GM12878 (cell line): ENCODE results near the gene ZNFX1. TPM values are rescaled to one million over a fixed set of nuclear protein-coding genes. Genes with fewer than 3 reads are reported as not detected.
A peak's percentile ranks its signal among the peaks of the same experiment; 100 is the strongest.

Experiments used
- ATF7 ChIP-seq: fragments of 450-650 bp; IDR thresholded peaks from 2 replicates; pipeline ENCODE4 v1.6.1; 2016; ENCODE audit warnings: low read depth, mild to moderate bottlenecking
- BHLHE40 ChIP-seq, 2 experiments: fragments of 450-650 bp in 1 of 2; IDR thresholded peaks; 2 replicates each; pipeline ENCODE4 v1.6.1; 2011 to 2017; ENCODE audit warnings: low read depth in 2 of 2, borderline replicate concordance in 1 of 2, improper control_type of control experiment in 1 of 2, low read length in 1 of 2, mild to moderate bottlenecking in 1 of 2
- BRCA1 ChIP-seq: IDR thresholded peaks from 2 replicates; pipeline ENCODE4 v1.6.1; 2011; ENCODE audit warnings: low read depth, low read length, improper control_type of control experiment
- CBX3 ChIP-seq: fragments of 200-600 bp; sonication (generic); IDR thresholded peaks from 2 replicates; pipeline ENCODE4 v1.6.1; 2016; ENCODE audit warnings: low read depth, borderline replicate concordance
- CBX5 ChIP-seq: sonication (generic); IDR thresholded peaks from 2 replicates; pipeline ENCODE4 v1.6.1; 2016; ENCODE audit warnings: low read depth, moderate library complexity, mild to moderate bottlenecking, inconsistent platforms
- EED ChIP-seq: sonication (generic); IDR thresholded peaks from 2 replicates; pipeline ENCODE4 v1.6.1; 2016; ENCODE audit warnings: antibody characterized with exemption, low read depth
- polyA plus RNA-seq, 11 experiments: library from polyadenylated mRNA; depleted of rRNA in 4 of 11; unstranded in 6 of 11; stranded (reverse) in 5 of 11; fragments of >200 nt; fragmentation: Nextera tagmentation in 4 of 11; fragmentation: Illumina TruSeq in 1 of 11; extraction: Ambion mirVana in 4 of 11; extraction: Trizol in 1 of 11; gene quantifications; 1 replicate in 1 of 11; 2 replicates in 10 of 11; pipeline versions ENCODE4 v1.2.1 to v1.2.3, GENCODE V29; 2011 to 2016; ENCODE audit warnings: inconsistent platforms in 2 of 11, missing spikeins in 2 of 11, low read depth in 1 of 11
- total RNA-seq, 4 experiments: library from RNA; depleted of rRNA in 3 of 4; stranded (reverse); fragments of >200 nt in 3 of 4; fragmentation: Illumina TruSeq in 1 of 4; extraction: Trizol in 1 of 4; gene quantifications; 2 replicates each; pipeline versions ENCODE4 v1.2.1 to v1.2.3, GENCODE V29; 2013 to 2021
- TF ChIP-seq, protein P1 (sequence below): fragments of 450-650 bp; IDR thresholded peaks from 2 replicates; pipeline ENCODE4 v1.6.1; 2017; ENCODE audit warnings: antibody characterized with exemption, mild to moderate bottlenecking, moderate library complexity
- TF ChIP-seq, protein P2 (sequence below): IDR thresholded peaks from 2 replicates; pipeline ENCODE4 v1.6.1; 2012; ENCODE audit warnings: improper control_type of control experiment, low read depth, low read length; ENCODE audit not compliant: insufficient replicate concordance
- TF ChIP-seq, protein P3 (sequence below): fragments of 450-650 bp; IDR thresholded peaks from 2 replicates; pipeline ENCODE4 v1.6.1; 2016; ENCODE audit warnings: mild to moderate bottlenecking, moderate library complexity, borderline replicate concordance
- TF ChIP-seq, protein P4 (sequence below): fragments of 450-650 bp; conservative IDR thresholded peaks from 2 replicates; pipeline ENCODE4 v1.6.1; 2017; ENCODE audit warnings: mild to moderate bottlenecking, moderate library complexity
- TF ChIP-seq, protein P5 (sequence below), 3 experiments: IDR thresholded peaks in 2 of 3; conservative IDR thresholded peaks in 1 of 3; 2 replicates each; pipeline ENCODE4 v1.5.1; 2011; ENCODE audit warnings: low read depth in 3 of 3, low read length in 3 of 3, mild to moderate bottlenecking in 3 of 3, control low read depth in 2 of 3, moderate library complexity in 2 of 3, inconsistent platforms in 1 of 3, mixed read lengths in 1 of 3; ENCODE audit not compliant: control insufficient read depth in 2 of 3, insufficient read depth in 1 of 3; ENCODE audit errors: extremely low read depth in 1 of 3

ZNFX1 gene
- total and polyA plus RNA-seq, 10 of the 15 experiments (the other 5 are each of a cell fraction or from before 2014, with no cell fraction given) = 7.4 to 31.5 (median 25.6) TPM

DNA sequence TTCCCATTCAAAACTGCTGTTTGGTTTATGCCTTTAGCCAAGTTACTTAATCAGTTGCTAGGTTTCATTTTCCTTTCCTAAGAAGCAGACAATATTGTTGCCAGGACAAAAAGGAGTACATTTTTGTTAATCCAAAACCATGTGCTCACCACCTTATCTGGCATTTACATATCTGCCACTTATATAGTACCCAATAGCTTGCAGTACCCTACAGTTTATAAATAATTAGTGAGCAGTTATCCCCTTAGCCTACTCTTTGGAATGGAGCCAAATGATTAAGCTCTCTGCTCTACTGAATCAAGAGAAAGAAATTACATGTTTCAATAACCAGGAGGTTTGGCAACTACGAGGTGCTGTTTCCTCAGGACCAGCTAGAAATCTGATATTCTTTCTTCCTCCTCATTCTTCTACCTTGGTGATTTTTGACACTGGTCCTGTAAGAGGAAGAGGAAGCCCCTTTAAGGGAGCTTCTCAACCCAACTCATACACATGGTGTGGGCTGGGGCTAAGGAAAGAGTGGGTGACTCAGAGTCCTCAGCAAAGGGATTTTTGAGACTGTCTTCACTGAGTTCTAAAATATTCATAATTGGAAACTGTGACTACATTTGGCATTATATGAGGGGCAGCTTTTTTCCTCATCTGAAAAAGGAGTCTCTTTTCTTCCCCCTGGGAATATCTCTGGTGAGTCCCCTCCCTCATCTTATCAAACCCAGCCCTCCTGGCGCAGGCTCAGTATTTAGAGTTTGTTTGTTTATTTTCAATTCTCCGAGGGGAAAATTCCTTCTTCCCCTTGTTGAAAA is 1.5 kb downstream of the ZNFX1 start (continued):
- TF ChIP-seq, protein P1, sequence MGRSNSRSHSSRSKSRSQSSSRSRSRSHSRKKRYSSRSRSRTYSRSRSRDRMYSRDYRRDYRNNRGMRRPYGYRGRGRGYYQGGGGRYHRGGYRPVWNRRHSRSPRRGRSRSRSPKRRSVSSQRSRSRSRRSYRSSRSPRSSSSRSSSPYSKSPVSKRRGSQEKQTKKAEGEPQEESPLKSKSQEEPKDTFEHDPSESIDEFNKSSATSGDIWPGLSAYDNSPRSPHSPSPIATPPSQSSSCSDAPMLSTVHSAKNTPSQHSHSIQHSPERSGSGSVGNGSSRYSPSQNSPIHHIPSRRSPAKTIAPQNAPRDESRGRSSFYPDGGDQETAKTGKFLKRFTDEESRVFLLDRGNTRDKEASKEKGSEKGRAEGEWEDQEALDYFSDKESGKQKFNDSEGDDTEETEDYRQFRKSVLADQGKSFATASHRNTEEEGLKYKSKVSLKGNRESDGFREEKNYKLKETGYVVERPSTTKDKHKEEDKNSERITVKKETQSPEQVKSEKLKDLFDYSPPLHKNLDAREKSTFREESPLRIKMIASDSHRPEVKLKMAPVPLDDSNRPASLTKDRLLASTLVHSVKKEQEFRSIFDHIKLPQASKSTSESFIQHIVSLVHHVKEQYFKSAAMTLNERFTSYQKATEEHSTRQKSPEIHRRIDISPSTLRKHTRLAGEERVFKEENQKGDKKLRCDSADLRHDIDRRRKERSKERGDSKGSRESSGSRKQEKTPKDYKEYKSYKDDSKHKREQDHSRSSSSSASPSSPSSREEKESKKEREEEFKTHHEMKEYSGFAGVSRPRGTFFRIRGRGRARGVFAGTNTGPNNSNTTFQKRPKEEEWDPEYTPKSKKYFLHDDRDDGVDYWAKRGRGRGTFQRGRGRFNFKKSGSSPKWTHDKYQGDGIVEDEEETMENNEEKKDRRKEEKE = no peak
- TF ChIP-seq BRCA1 (no peak), CBX3 (no peak), ATF7 (no peak), BHLHE40 (IDR thresholded peaks at IDR 0.05; ENCODE audit: borderline replicate concordance in 1 of 2, low read depth in 2 of 2, low read length in 1 of 2) (no peak), CBX5 (no peak), EED (peak; percentile 36; the same call in 1 of the 2 replicates)
- TF ChIP-seq, protein P2, sequence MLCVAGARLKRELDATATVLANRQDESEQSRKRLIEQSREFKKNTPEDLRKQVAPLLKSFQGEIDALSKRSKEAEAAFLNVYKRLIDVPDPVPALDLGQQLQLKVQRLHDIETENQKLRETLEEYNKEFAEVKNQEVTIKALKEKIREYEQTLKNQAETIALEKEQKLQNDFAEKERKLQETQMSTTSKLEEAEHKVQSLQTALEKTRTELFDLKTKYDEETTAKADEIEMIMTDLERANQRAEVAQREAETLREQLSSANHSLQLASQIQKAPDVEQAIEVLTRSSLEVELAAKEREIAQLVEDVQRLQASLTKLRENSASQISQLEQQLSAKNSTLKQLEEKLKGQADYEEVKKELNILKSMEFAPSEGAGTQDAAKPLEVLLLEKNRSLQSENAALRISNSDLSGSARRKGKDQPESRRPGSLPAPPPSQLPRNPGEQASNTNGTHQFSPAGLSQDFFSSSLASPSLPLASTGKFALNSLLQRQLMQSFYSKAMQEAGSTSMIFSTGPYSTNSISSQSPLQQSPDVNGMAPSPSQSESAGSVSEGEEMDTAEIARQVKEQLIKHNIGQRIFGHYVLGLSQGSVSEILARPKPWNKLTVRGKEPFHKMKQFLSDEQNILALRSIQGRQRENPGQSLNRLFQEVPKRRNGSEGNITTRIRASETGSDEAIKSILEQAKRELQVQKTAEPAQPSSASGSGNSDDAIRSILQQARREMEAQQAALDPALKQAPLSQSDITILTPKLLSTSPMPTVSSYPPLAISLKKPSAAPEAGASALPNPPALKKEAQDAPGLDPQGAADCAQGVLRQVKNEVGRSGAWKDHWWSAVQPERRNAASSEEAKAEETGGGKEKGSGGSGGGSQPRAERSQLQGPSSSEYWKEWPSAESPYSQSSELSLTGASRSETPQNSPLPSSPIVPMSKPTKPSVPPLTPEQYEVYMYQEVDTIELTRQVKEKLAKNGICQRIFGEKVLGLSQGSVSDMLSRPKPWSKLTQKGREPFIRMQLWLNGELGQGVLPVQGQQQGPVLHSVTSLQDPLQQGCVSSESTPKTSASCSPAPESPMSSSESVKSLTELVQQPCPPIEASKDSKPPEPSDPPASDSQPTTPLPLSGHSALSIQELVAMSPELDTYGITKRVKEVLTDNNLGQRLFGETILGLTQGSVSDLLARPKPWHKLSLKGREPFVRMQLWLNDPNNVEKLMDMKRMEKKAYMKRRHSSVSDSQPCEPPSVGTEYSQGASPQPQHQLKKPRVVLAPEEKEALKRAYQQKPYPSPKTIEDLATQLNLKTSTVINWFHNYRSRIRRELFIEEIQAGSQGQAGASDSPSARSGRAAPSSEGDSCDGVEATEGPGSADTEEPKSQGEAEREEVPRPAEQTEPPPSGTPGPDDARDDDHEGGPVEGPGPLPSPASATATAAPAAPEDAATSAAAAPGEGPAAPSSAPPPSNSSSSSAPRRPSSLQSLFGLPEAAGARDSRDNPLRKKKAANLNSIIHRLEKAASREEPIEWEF = no peak
- TF ChIP-seq, protein P3, sequence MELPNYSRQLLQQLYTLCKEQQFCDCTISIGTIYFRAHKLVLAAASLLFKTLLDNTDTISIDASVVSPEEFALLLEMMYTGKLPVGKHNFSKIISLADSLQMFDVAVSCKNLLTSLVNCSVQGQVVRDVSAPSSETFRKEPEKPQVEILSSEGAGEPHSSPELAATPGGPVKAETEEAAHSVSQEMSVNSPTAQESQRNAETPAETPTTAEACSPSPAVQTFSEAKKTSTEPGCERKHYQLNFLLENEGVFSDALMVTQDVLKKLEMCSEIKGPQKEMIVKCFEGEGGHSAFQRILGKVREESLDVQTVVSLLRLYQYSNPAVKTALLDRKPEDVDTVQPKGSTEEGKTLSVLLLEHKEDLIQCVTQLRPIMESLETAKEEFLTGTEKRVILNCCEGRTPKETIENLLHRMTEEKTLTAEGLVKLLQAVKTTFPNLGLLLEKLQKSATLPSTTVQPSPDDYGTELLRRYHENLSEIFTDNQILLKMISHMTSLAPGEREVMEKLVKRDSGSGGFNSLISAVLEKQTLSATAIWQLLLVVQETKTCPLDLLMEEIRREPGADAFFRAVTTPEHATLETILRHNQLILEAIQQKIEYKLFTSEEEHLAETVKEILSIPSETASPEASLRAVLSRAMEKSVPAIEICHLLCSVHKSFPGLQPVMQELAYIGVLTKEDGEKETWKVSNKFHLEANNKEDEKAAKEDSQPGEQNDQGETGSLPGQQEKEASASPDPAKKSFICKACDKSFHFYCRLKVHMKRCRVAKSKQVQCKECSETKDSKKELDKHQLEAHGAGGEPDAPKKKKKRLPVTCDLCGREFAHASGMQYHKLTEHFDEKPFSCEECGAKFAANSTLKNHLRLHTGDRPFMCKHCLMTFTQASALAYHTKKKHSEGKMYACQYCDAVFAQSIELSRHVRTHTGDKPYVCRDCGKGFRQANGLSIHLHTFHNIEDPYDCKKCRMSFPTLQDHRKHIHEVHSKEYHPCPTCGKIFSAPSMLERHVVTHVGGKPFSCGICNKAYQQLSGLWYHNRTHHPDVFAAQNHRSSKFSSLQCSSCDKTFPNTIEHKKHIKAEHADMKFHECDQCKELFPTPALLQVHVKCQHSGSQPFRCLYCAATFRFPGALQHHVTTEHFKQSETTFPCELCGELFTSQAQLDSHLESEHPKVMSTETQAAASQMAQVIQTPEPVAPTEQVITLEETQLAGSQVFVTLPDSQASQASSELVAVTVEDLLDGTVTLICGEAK = no peak
- TF ChIP-seq, protein P4, sequence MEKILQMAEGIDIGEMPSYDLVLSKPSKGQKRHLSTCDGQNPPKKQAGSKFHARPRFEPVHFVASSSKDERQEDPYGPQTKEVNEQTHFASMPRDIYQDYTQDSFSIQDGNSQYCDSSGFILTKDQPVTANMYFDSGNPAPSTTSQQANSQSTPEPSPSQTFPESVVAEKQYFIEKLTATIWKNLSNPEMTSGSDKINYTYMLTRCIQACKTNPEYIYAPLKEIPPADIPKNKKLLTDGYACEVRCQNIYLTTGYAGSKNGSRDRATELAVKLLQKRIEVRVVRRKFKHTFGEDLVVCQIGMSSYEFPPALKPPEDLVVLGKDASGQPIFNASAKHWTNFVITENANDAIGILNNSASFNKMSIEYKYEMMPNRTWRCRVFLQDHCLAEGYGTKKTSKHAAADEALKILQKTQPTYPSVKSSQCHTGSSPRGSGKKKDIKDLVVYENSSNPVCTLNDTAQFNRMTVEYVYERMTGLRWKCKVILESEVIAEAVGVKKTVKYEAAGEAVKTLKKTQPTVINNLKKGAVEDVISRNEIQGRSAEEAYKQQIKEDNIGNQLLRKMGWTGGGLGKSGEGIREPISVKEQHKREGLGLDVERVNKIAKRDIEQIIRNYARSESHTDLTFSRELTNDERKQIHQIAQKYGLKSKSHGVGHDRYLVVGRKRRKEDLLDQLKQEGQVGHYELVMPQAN = no peak
- TF ChIP-seq, protein P5, sequence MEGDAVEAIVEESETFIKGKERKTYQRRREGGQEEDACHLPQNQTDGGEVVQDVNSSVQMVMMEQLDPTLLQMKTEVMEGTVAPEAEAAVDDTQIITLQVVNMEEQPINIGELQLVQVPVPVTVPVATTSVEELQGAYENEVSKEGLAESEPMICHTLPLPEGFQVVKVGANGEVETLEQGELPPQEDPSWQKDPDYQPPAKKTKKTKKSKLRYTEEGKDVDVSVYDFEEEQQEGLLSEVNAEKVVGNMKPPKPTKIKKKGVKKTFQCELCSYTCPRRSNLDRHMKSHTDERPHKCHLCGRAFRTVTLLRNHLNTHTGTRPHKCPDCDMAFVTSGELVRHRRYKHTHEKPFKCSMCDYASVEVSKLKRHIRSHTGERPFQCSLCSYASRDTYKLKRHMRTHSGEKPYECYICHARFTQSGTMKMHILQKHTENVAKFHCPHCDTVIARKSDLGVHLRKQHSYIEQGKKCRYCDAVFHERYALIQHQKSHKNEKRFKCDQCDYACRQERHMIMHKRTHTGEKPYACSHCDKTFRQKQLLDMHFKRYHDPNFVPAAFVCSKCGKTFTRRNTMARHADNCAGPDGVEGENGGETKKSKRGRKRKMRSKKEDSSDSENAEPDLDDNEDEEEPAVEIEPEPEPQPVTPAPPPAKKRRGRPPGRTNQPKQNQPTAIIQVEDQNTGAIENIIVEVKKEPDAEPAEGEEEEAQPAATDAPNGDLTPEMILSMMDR (IDR thresholded peaks at IDR 0.05 in 2 of 3, conservative IDR thresholded peaks at IDR 0.05 in 1 of 3; ENCODE audit: control insufficient read depth in 2 of 3, extremely low read depth in 1 of 3, insufficient read depth in 1 of 3, low read depth in 3 of 3, low read length in 3 of 3) = no peak
